PC-3 (cell line): ENCODE results near the gene MXD1. TPM values are rescaled to one million over a fixed set of nuclear protein-coding genes. Genes with fewer than 3 reads are reported as not detected.

Experiments used
- ATAC-seq: fragments of 200-7000 bp; cut with Tn5 transposase; 2 replicates; pipeline ENCODE4 v1.9.1; 2020; ENCODE audit warnings: mild to moderate bottlenecking, moderate library complexity
- Bru-seq: library from RNA; stranded (reverse); fragments of 400-500 nt; gene quantifications from one replicate; lab custom pipeline; 2021; lab: Mats Ljungman, UMichigan
- BruChase-seq, 2 experiments: library from RNA; stranded (reverse); fragments of 400-500 nt; gene quantifications; one replicate each; lab custom pipeline; 2021; lab: Mats Ljungman, UMichigan
- BruUV-seq: library from RNA; stranded (reverse); fragments of 400-500 nt; replicated peaks from 2 replicates; lab custom pipeline; 2021; lab: Mats Ljungman, UMichigan
- CTCF ChIA-PET: fragments of 300-600 bp; sonication (Branson Sonifier 250); formaldehyde crosslinking; loops from one replicate; lab custom pipeline; 2022; ENCODE audit warnings: antibody characterized with exemption; lab: Charles Lee
- POLR2A ChIA-PET: fragments of 300-600 bp; sonication (Branson Sonifier 250); formaldehyde crosslinking; loops from one replicate; lab custom pipeline; 2022; ENCODE audit warnings: antibody characterized with exemption; ENCODE audit not compliant: unreplicated experiment; lab: Charles Lee
- DNase-seq: peaks from one replicate; pipeline ENCODE4 v3.0.0-alpha.2; 2015
- H2AFZ ChIP-seq: fragments of 300-600 bp; sonication (generic); 2 replicates; pipeline ENCODE4 v1.6.0; 2016; ENCODE audit warnings: antibody characterized with exemption, low read length
- H3F3A ChIP-seq: fragments of 300-600 bp; sonication (generic); one replicate; pipeline ENCODE4 v1.6.0; 2017; ENCODE audit warnings: antibody characterized with exemption, low read length, control low read depth, mild to moderate bottlenecking; ENCODE audit not compliant: unreplicated experiment
- H3K27ac ChIP-seq: fragments of 300-600 bp; sonication (generic); 2 replicates; pipeline ENCODE4 v1.5.1; 2016; ENCODE audit warnings: mild to moderate bottlenecking, low read length
- H3K27me3 ChIP-seq: fragments of 300-600 bp; sonication (generic); 2 replicates; pipeline ENCODE4 v1.6.1; 2016; ENCODE audit warnings: low read length, mixed read lengths
- H3K36me3 ChIP-seq: fragments of 300-600 bp; sonication (generic); 2 replicates; pipeline ENCODE4 v1.6.1; 2016; ENCODE audit warnings: low read depth, mixed run types, low read length, mixed read lengths
- H3K4me1 ChIP-seq: fragments of 300-600 bp; sonication (generic); 2 replicates; pipeline ENCODE4 v1.5.1; 2016; ENCODE audit warnings: low read length; ENCODE audit not compliant: insufficient read depth
- H3K4me2 ChIP-seq: fragments of 300-600 bp; sonication (generic); 2 replicates; pipeline ENCODE4 v1.6.0; 2016; ENCODE audit warnings: low read length
- H3K4me3 ChIP-seq: fragments of 300-600 bp; sonication (generic); 2 replicates; pipeline ENCODE4 v1.5.1; 2016; ENCODE audit warnings: mild to moderate bottlenecking, low read length, mixed read lengths
- H3K79me2 ChIP-seq: fragments of 300-600 bp; sonication (generic); 2 replicates; pipeline ENCODE4 v1.6.1; 2017; ENCODE audit warnings: low read length, mixed read lengths
- H3K9ac ChIP-seq: fragments of 300-600 bp; sonication (generic); 2 replicates; pipeline ENCODE4 v1.6.0; 2016; ENCODE audit warnings: mild to moderate bottlenecking, low read length
- H3K9me2 ChIP-seq: fragments of 300-600 bp; sonication (generic); replicated peaks from 2 replicates; pipeline ENCODE4 v1.6.1; 2016; ENCODE audit warnings: mixed run types, low read length, mixed read lengths
- H3K9me3 ChIP-seq: fragments of 300-600 bp; sonication (generic); 2 replicates; pipeline ENCODE4 v1.6.1; 2016; ENCODE audit warnings: low read length, mixed read lengths
- H4K20me1 ChIP-seq: fragments of 300-600 bp; sonication (generic); 2 replicates; pipeline ENCODE4 v1.6.1; 2016; ENCODE audit warnings: low read length, mixed read lengths
- CTCF ChIP-seq: fragments of 300-600 bp; sonication (generic); conservative IDR thresholded peaks from 2 replicates; pipeline ENCODE4 v1.5.1; 2017; ENCODE audit warnings: antibody characterized with exemption, low read depth, mild to moderate bottlenecking, low read length
- EZH2 ChIP-seq: fragments of 300-600 bp; sonication (generic); IDR thresholded peaks from one replicate; pipeline ENCODE4 v1.6.1; 2017; ENCODE audit warnings: antibody characterized with exemption, mild to moderate bottlenecking, low read length; ENCODE audit not compliant: unreplicated experiment
- EZH2phosphoT487 ChIP-seq: fragments of 300-600 bp; sonication (generic); IDR thresholded peaks from 2 replicates; pipeline ENCODE4 v1.6.1; 2018; ENCODE audit warnings: mild to moderate bottlenecking, antibody characterized with exemption, low read length, borderline replicate concordance
- intact Hi-C: fragments of 100-400 bp; cut with micrococcal nuclease; formaldehyde crosslinking; loops from 2 replicates; pipeline ENCODE4 v1.9.0; 2023
- long read RNA-seq: library from polyadenylated mRNA; unstranded; transcript quantifications from one replicate; pipeline ENCODE4 v2.0.0, GENCODE V29; 2021; ENCODE audit not compliant: unreplicated experiment
- total RNA-seq: library from RNA; depleted of rRNA; stranded (reverse); fragments of >200 nt; gene quantifications from 2 replicates; pipeline ENCODE4 v1.2.3, GENCODE V29; 2014; rRNA removed

The MXD1 gene
- total RNA-seq (6.8 and 7.0 TPM in 2 replicates), Bru-seq, nascent RNA (percentile 91 among the genes with signal in this experiment), BruChase-seq, experiment 1, labeled RNA remaining after a 6-hour chase (percentile 80 among the genes with signal in this experiment), BruChase-seq, experiment 2, labeled RNA remaining after a 2-hour chase (percentile 86 among the genes with signal in this experiment)
- long read RNA-seq, partial matches to known transcripts = 2 of 25 reads
- long read RNA-seq, other reads (novel, unspliced or antisense) = 23 of 25 reads

- BruUV-seq = no TSS peak
- Histone ChIP-seq H4K20me1 (no peaks in the 10 kb centered on the region), H3K9me2 (no peaks in the 10 kb centered on the region), H3K4me3 (peak within 1 kb of the TSS; percentile 92), H3K27me3 (no peaks in the 10 kb centered on the region), H3K4me1 (peaks cover 29% of the 10 kb centered on the region), H3K9ac (peak within 1 kb of the TSS; percentile 92), H3K4me2 (peak within 1 kb of the TSS; percentile 96), H3K79me2 (peaks cover 38% of the 10 kb centered on the region), H3K9me3 (no peaks in the 10 kb centered on the region), H3K36me3 (peaks cover 19% of the 10 kb centered on the region), H3F3A (peaks cover 14% of the 10 kb centered on the region), H3K27ac (peak within 1 kb of the TSS; percentile 89), H2AFZ (peak within 1 kb of the TSS; percentile 77)
- POLR2A ChIA-PET = interaction anchor here (0.5 to 1.8 kb wide), 13 partner anchors 18 to 478 kb away, joined by 3 to 9 read pairs (median 4); partner anchors contain the start of genes NFU1 and SNRPG
- ATAC-seq (no peak), DNase-seq (peak; percentile 16)
- CTCF ChIA-PET = interaction anchor here (0.5 to 1.7 kb wide), 7 partner anchors 69 to 276 kb away, joined by 3 to 9 read pairs (median 5); partner anchors contain the start of gene C2orf42
- TF ChIP-seq EZH2phosphoT487 (no peak), EZH2 (no peak), CTCF (no peak)
- intact Hi-C loops = loop anchor here (1.0 to 10.0 kb wide), 7 partner anchors 82 to 377 kb away; partner anchors contain the start of genes SNRPG and TIA1
Observed at GRCh38 chr2:69914950-69915945, at the start of gene MXD1. MXD1 (plus strand) TSS chr2:69915109; CDS start chr2:69915331, 222 bp downstream.

- Histone ChIP-seq H3K4me1 (peaks cover 3% of the 10 kb centered on the region), H3K27ac (no peak overlapping the region), H4K20me1 (no peaks in the 10 kb centered on the region), H3K4me2 (no peak overlapping the region), H3F3A (no peaks in the 10 kb centered on the region), H3K36me3 (no peaks in the 10 kb centered on the region), H2AFZ (no peak overlapping the region), H3K9me3 (no peaks in the 10 kb centered on the region), H3K79me2 (no peaks in the 10 kb centered on the region), H3K4me3 (no peak overlapping the region), H3K9ac (no peak overlapping the region), H3K27me3 (no peaks in the 10 kb centered on the region), H3K9me2 (no peaks in the 10 kb centered on the region)
- no TSS peak for BruUV-seq
- DNase-seq (no peak), ATAC-seq (no peak)
- TF ChIP-seq EZH2 (no peak), EZH2phosphoT487 (no peak), CTCF (no peak)
- ChIA-PET POLR2A (no interaction called here), CTCF (interaction anchor here (0.5 kb wide), 1 partner anchor 10 kb away, joined by 3 read pairs; no protein-coding TSS in a partner anchor)
- intact Hi-C loops = no loop called here
Observed at GRCh38 chr2:69888451-69888850, 26.5 kb upstream of the MXD1 start.
